ENCODE data around the gene CNEP1R1. TPM values are rescaled to one million over a fixed set of nuclear protein-coding genes. Genes with fewer than 3 reads are reported as not detected.

CNEP1R1 gene
- total RNA-seq, 4 donors from 2014 or later, result 14.1 to 18.4 (median 14.9) TPM

DNA sequence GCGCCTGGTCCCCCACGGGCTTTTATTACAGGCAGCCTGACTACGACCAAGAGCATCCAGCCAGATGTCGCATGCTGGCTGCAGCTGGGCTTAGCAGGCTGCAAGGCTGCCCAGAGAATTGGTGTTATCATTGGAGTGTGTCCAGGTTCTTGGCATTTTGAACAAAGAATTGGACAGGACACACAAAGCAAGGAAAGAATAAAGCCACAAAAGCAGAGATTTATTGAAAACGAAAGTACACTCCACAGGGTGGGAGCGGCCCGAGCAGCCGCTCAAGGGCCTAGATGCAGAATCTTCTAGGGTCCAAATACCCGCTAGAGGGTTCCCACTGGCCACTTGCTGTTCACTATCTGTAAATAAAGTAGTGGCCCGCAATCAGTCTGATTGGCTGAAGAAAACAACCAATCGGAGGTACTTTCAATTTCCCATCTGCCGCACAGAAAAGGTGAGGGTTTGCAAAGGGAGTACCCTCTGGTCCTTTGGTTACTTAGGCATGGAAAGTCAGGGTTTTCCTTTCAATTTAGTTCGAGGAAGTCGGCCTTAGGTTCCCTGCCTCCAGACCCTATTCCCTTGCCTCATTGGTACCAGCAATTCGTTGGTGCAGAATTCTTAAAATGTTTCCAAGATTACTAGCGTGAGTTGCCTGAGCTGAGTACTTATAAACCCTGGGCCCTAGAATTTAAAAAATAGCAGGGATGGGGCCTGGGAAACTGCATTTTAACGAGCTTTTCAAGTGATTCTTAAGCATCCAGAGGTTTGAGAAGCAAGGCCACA, 38.5 kb upstream of the CNEP1R1 start:
- no peaks in the 10 kb centered on the region for H3K36me3 ChIP-seq
- H3K27me3 ChIP-seq, result no peaks in the 10 kb centered on the region
- H3K27ac ChIP-seq, result no peak overlapping the region
- H3K4me1 ChIP-seq, result peaks cover 0 to 10% (median 0%) of the 10 kb centered on the region in 3 donors
- H3K4me3 ChIP-seq, result peak overlapping the region in 3 of 4 donors; percentile 10 to 52 (median 19)
- TF ChIP-seq, protein P1, sequence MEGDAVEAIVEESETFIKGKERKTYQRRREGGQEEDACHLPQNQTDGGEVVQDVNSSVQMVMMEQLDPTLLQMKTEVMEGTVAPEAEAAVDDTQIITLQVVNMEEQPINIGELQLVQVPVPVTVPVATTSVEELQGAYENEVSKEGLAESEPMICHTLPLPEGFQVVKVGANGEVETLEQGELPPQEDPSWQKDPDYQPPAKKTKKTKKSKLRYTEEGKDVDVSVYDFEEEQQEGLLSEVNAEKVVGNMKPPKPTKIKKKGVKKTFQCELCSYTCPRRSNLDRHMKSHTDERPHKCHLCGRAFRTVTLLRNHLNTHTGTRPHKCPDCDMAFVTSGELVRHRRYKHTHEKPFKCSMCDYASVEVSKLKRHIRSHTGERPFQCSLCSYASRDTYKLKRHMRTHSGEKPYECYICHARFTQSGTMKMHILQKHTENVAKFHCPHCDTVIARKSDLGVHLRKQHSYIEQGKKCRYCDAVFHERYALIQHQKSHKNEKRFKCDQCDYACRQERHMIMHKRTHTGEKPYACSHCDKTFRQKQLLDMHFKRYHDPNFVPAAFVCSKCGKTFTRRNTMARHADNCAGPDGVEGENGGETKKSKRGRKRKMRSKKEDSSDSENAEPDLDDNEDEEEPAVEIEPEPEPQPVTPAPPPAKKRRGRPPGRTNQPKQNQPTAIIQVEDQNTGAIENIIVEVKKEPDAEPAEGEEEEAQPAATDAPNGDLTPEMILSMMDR (IDR thresholded peaks at IDR 0.05), result no peak
- TF ChIP-seq POLR2A (IDR thresholded peaks at IDR 0.05), result no peak
- intact Hi-C loops (cut with DNase I), result no loop called here
- DNase-seq, result no peak
- WGBS, 2 donors, result 53 to 63% methylated on average over 11 to 14 of the region's 17 CpGs
- H3K9me3 ChIP-seq, result no peaks in the 10 kb centered on the region

DNA sequence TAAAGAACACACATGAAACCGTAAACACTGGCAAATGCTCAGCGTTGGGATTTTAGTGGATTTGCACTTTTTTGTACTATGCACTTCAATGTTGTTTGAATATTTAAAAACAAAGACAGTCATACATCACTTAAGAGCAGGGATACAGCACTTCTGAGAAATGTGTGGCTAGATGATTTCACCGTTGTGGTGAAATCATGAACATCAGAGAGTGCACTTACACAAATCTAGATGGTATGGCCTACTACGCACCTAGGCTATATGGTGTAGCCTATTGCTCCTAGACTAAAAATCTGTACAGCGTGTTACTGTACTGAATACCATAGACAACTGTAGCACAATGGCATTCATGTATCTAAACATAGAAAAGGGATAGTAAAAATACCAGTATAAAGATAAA, 37.6 kb upstream of the CNEP1R1 start:
- intact Hi-C loops (cut with DNase I), result no loop called here
- no peaks in the 10 kb centered on the region for H3K9me3 ChIP-seq
- no peak for TF ChIP-seq POLR2A (IDR thresholded peaks at IDR 0.05)
- TF ChIP-seq, protein P1 (IDR thresholded peaks at IDR 0.05), result no peak
- H3K4me1 ChIP-seq, result peaks cover 0 to 10% (median 0%) of the 10 kb centered on the region in 3 donors
- H3K27me3 ChIP-seq, result no peaks in the 10 kb centered on the region
- WGBS, 2 donors, result 73 to 82% methylated on average over 5 of the region's 5 CpGs
- no peak overlapping the region for H3K4me3 ChIP-seq
- DNase-seq, result no peak
- no peaks in the 10 kb centered on the region for H3K36me3 ChIP-seq
- no peak overlapping the region for H3K27ac ChIP-seq

DNA sequence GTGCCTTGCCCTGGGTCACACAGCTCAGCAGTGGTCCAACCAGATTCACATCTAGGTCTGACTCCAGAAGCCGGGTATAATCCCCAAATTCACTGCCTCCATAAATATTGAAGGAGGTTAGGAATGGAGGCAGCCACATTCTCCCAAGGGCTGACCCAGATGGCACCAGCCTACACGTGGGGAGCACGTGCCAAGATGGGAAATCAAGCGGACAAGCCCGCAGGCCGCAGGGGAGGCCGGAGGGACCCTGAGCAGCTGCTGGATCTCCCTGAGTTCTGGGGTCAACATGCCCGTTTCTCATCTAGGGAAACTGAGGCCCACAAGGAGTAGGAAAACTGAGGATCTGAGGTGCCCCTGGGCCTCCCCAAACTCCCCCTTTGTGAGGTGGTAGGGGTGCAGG, 32.2 kb upstream of the CNEP1R1 start:
- TF ChIP-seq, protein P1 (IDR thresholded peaks at IDR 0.05), result no peak
- no peak for TF ChIP-seq POLR2A (IDR thresholded peaks at IDR 0.05)
- Histone ChIP-seq H3K4me1 (no peaks in the 10 kb centered on the region), H3K4me3 (no peak overlapping the region), H3K9me3 (no peaks in the 10 kb centered on the region), H3K36me3 (no peaks in the 10 kb centered on the region), H3K27ac (no peak overlapping the region), H3K27me3 (peaks cover 0 to 26% (median 0%) of the 10 kb centered on the region in 4 donors)
- 81 to 89% methylated on average over 8 of the region's 8 CpGs for WGBS, 2 donors
- intact Hi-C loops (cut with DNase I), result no loop called here
- no peak for DNase-seq

DNA sequence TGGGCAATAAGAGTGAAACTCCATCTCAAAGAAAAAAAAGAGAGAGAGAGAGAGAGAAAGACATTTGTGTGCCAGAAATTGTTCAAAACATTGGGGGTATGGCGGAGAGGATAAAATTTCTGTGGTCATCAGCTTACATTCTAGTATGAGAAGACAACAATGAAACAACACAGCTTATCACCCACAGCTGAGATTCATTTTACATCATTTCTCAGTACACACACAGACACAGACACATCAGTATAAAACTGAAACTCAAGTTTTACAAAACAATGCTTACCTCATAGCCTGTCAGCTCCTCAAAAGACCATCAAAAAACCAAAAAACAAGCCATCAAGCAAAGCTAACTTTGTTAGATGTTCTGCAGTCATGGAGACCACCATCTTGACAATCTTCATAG, 31.4 kb upstream of the CNEP1R1 start:
- no peak for TF ChIP-seq POLR2A (IDR thresholded peaks at IDR 0.05)
- TF ChIP-seq, protein P1 (IDR thresholded peaks at IDR 0.05), result no peak
- Histone ChIP-seq H3K27me3 (peaks cover 0 to 33% (median 0%) of the 10 kb centered on the region in 4 donors), H3K36me3 (no peaks in the 10 kb centered on the region), H3K4me3 (no peak overlapping the region), H3K4me1 (no peaks in the 10 kb centered on the region), H3K9me3 (no peaks in the 10 kb centered on the region), H3K27ac (no peak overlapping the region)
- intact Hi-C loops (cut with DNase I), result no loop called here
- DNase-seq, result no peak
- WGBS, 2 donors, result 60 to 78% methylated on average over 1 of the region's 1 CpG

DNA sequence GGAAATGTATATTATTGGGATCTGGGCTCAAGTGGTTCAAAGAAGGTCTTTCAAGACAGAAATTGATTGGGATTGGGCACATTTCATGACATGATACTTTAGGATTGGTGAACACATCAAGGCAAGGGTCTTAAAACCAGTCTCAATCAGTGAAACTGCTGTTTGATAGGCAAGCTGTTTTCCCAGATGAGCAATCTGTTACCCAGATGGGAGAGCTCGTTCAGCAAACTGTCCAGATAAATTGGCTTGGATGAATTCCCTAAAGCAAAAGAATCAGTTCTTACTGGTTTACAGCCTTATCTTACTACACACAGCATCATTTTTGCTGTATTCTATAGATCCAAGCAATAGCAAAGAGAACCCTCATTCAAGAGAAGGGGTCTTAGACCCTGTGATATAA, 31.0 kb upstream of the CNEP1R1 start:
- DNase-seq, result no peak
- 70 to 71% methylated on average over 1 of the region's 1 CpG for WGBS, 2 donors

More for the DNA sequence above, 31.0 kb upstream of the CNEP1R1 start:
- Histone ChIP-seq H3K9me3 (no peaks in the 10 kb centered on the region), H3K27ac (no peak overlapping the region), H3K4me3 (no peak overlapping the region), H3K27me3 (peaks cover 0 to 37% (median 0%) of the 10 kb centered on the region in 4 donors), H3K36me3 (no peaks in the 10 kb centered on the region), H3K4me1 (no peaks in the 10 kb centered on the region)
- intact Hi-C loops (cut with DNase I), result no loop called here
- no peak for TF ChIP-seq POLR2A (IDR thresholded peaks at IDR 0.05)
- TF ChIP-seq, protein P1 (IDR thresholded peaks at IDR 0.05), result no peak

All from esophagus squamous epithelium (tissue), 5 donors.